ENCODE measurements around the gene ANKRD42. TPM values are rescaled to one million over a fixed set of nuclear protein-coding genes. Genes with fewer than 3 reads are reported as not detected.

Gene ANKRD42
- total RNA-seq (2022; extraction: Qiagen RNA extraction; ENCODE audit: low read depth): 8.9 to 12.0 TPM (median 9.6 TPM) in 5 replicates

DNA sequence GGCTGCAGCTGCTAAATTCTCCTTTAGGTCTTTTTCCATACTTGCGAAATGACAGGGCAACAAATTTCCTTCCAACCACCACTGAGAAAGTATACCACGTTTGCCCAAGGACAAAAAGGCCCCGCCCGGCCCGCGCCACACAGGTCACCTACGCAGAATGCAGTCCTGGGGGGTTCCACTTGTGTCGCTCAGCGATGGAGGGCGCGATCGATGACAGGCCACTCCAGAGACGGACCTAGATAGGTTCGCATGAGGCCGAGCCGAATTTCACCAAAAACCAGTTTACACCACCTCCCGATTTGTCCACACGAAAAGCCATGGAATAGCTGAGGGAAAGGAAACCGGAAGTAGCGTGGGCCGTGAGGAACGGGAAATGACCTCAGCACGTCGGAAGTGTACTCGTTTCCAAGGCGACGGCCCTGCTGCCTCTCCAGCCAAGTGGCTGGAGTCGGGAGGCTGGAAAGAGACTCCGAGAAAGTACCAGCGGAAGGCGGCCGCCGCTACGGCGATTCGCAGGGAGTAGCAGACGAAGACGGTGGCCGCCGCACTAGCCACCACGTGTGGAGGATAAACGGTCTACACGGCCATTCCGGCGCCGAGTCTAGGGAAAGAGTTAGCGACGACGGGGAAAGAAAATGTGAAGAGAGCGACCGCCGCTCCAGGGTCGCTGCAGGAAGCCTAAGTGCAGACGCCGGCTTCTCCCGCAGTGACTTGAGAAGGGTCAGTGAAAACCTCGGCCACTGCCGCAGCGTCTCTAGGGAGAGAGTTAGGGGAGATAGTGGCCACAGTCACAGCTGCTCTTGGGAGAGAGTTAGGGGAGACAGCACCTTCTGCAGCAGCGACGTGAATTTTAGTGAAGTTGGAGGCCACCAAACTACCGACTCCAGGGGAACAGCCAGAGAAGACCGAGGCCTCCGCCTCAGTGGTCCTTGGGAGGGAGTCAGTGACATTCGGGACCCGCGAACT lies at the start of gene ANKRD42:
ANKRD42 (plus strand) TSS at position 398 of the 966 bp plus-strand sequence. CDS start 959 bp downstream, outside the sequence.

DNA sequence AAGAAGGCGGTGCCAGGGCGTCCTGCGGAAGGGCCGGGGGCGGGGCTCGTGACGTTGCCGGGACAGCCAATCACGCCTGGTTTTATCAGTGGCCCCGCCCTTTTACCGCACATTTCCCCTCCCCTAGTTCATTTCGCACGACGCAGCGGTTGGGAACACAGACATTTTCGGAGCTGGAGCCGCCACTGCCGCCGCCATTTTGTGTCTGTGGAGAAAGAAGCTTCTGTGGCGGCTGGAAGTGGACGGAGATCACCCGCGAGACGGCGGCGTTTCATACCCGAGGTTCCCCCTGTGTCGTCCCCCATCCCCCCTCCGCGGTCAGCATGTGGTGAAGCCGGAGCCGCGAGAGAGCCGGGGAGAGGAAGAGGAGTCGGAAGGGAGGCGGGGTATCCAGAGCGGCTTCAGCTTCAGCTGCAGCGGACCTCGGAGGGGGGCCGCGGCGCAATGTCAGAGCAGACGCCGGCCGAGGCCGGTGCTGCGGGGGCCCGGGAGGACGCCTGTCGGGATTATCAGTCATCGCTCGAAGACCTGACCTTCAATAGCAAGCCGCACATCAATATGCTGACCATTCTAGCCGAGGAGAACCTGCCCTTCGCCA lies 36.4 kb upstream of the ANKRD42 start, which contains the start of gene PCF11:
PCF11 (plus strand) TSS at position 136 of the 598 bp plus-strand sequence; CDS start at position 445, 309 bp downstream.

DNA sequence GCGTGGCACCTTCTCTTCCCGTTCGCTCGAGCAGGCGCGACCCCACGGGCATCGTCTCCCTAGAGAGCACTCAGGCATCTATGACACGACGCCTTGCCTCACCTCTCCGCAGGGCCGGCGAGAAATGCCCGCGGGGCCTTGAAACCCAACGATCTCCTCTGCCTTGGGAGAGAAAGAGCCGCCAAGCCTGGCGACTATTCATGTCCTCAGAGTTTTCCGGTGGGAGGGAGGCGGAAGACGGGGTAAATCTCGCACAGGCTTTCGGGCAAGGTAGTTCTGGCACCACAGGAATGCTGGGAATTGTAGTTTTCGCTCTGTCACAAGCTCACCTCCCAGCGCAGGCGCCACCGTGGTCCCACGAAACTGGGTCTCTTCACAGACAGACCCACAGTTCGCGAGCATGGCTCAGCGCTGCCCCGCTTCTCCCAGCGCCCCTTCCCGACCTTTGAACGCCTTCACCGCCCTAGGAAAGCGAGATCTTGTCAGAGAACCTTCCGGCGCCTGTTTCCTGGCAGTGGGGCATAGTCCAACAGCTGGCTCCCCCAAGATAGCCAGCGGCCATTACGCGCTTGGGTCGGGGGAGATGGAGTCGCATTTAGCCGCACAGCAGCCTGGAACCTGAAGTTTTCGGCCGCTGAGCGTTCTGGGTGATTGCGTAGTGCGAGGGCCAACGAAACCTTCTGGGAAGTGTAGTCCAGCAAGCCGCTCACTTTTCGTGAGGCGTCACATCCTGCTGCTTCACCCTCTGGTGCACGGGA lies 92.4 kb downstream of the ANKRD42 start, which contains the start of gene CCDC90B:
CCDC90B (minus strand) TSS at position 597 of the 758 bp plus-strand sequence; CDS start at position 202, 395 bp downstream.

Other genes starting within 250 kb of the ANKRD42 start
- 4.6 to 7.5 TPM (median 6.1 TPM) in 5 replicates for gene RAB30, start 121.8 kb upstream of the ANKRD42 start, total RNA-seq (2022; extraction: Qiagen RNA extraction; ENCODE audit: low read depth)
- gene PCF11, start 36.6 kb upstream of the ANKRD42 start, total RNA-seq (2022; extraction: Qiagen RNA extraction; ENCODE audit: low read depth): 24.3 to 31.0 TPM (median 25.5 TPM) in 5 replicates
- 51.5 to 70.9 TPM (median 56.0 TPM) in 5 replicates for gene CCDC90B, start 92.7 kb downstream of the ANKRD42 start, total RNA-seq (2022; extraction: Qiagen RNA extraction; ENCODE audit: low read depth)

Measured in A549 treated with CpdA at 1 μM for 4 hours (cell line).